IgD-negative memory B cell (primary cell): ENCODE results near the gene MIPEP. TPM values are rescaled to one million over a fixed set of nuclear protein-coding genes. Genes with fewer than 3 reads are reported as not detected.
A peak's percentile ranks its signal among the peaks of the same experiment; 100 is the strongest.

Source experiments
- H3K27ac Mint-ChIP-seq, 3 donors: one replicate each; pipeline ENCODE4 v1.8.0; 2020 to 2022; ENCODE audit warnings: mild to moderate bottlenecking in 3 of 3, mixed read lengths in 3 of 3, moderate library complexity in 1 of 3
- H3K27me3 Mint-ChIP-seq: one replicate; pipeline ENCODE4 v1.8.0; 2021; ENCODE audit warnings: mixed read lengths
- H3K36me3 Mint-ChIP-seq: one replicate; pipeline ENCODE4 v1.8.0; 2020; ENCODE audit warnings: mild to moderate bottlenecking, mixed read lengths
- H3K4me1 Mint-ChIP-seq, 3 donors: one replicate each; pipeline ENCODE4 v1.8.0; 2020 to 2022; ENCODE audit warnings: mixed read lengths in 3 of 3, mild to moderate bottlenecking in 1 of 3
- H3K4me3 Mint-ChIP-seq, 4 donors: one replicate each; pipeline ENCODE4 v1.8.0; 2020 to 2022; ENCODE audit warnings: mild to moderate bottlenecking in 4 of 4, mixed read lengths in 4 of 4, moderate library complexity in 3 of 4
- H3K9me3 Mint-ChIP-seq, 3 donors: one replicate each; pipeline ENCODE4 v1.8.0; 2020 to 2021; ENCODE audit warnings: mixed read lengths in 3 of 3, mild to moderate bottlenecking in 1 of 3
- polyA plus RNA-seq: library from polyadenylated mRNA; unstranded; fragments of 300-500 nt; fragmentation: Illumina TruSeq; gene quantifications from one replicate; pipeline ENCODE4 v1.2.3, GENCODE V29; 2021

Gene MIPEP
- polyA plus RNA-seq, 1 donor from 2014 or later = 11.7 TPM

GRCh38 chr13:23794267-23795161 is 94.7 kb downstream of the MIPEP start:
- peaks cover 4 to 11% (median 10%) of the 10 kb centered on the region in 3 donors for H3K4me1 Mint-ChIP-seq
- no peak overlapping the region for H3K27ac Mint-ChIP-seq
- no peak overlapping the region for H3K4me3 Mint-ChIP-seq
- H3K27me3 Mint-ChIP-seq = no peaks in the 10 kb centered on the region
- peaks cover 0 to 2% (median 0%) of the 10 kb centered on the region in 3 donors for H3K9me3 Mint-ChIP-seq
- H3K36me3 Mint-ChIP-seq = peaks cover 11% of the 10 kb centered on the region

GRCh38 chr13:23793711-23794110 is 95.5 kb downstream of the MIPEP start:
- peaks cover 4 to 11% (median 10%) of the 10 kb centered on the region in 3 donors for H3K4me1 Mint-ChIP-seq
- H3K4me3 Mint-ChIP-seq = no peak overlapping the region
- peaks cover 12% of the 10 kb centered on the region for H3K36me3 Mint-ChIP-seq
- H3K9me3 Mint-ChIP-seq = peaks cover 0 to 2% (median 0%) of the 10 kb centered on the region in 3 donors
- no peak overlapping the region for H3K27ac Mint-ChIP-seq
- no peaks in the 10 kb centered on the region for H3K27me3 Mint-ChIP-seq

- no peak overlapping the region for H3K27ac Mint-ChIP-seq
- H3K27me3 Mint-ChIP-seq = no peaks in the 10 kb centered on the region
- H3K4me1 Mint-ChIP-seq = peaks cover 4 to 11% (median 10%) of the 10 kb centered on the region in 3 donors
- no peaks in the 10 kb centered on the region for H3K9me3 Mint-ChIP-seq
- peaks cover 10% of the 10 kb centered on the region for H3K36me3 Mint-ChIP-seq
- no peak overlapping the region for H3K4me3 Mint-ChIP-seq
Observed at GRCh38 chr13:23792680-23793079, 96.5 kb downstream of the MIPEP start.

- peaks cover 7% of the 10 kb centered on the region for H3K36me3 Mint-ChIP-seq
- H3K27me3 Mint-ChIP-seq = no peaks in the 10 kb centered on the region
- peaks cover 3 to 11% (median 5%) of the 10 kb centered on the region in 3 donors for H3K4me1 Mint-ChIP-seq
- H3K4me3 Mint-ChIP-seq = no peak overlapping the region
- H3K9me3 Mint-ChIP-seq = no peaks in the 10 kb centered on the region
- H3K27ac Mint-ChIP-seq = no peak overlapping the region
Observed at GRCh38 chr13:23790577-23791170, 98.5 kb downstream of the MIPEP start.

GRCh38 chr13:23789576-23790346 is 99.4 kb downstream of the MIPEP start:
- H3K27ac Mint-ChIP-seq = no peak overlapping the region
- no peak overlapping the region for H3K4me3 Mint-ChIP-seq
- H3K4me1 Mint-ChIP-seq = peaks cover 3 to 11% (median 5%) of the 10 kb centered on the region in 3 donors
- H3K9me3 Mint-ChIP-seq = no peaks in the 10 kb centered on the region
- peaks cover 7% of the 10 kb centered on the region for H3K36me3 Mint-ChIP-seq
- H3K27me3 Mint-ChIP-seq = no peaks in the 10 kb centered on the region

- Mint-ChIP-seq H3K27ac (no peak overlapping the region), H3K36me3 (peaks cover 4% of the 10 kb centered on the region), H3K4me1 (peaks cover 0 to 4% (median 1%) of the 10 kb centered on the region in 3 donors), H3K4me3 (no peak overlapping the region), H3K9me3 (no peaks in the 10 kb centered on the region), H3K27me3 (no peaks in the 10 kb centered on the region)
Observed at GRCh38 chr13:23788459-23788858, 100.7 kb downstream of the MIPEP start.

- Mint-ChIP-seq H3K36me3 (peaks cover 2% of the 10 kb centered on the region), H3K4me1 (peaks cover 0 to 5% (median 1%) of the 10 kb centered on the region in 3 donors), H3K9me3 (no peaks in the 10 kb centered on the region), H3K27ac (peak overlapping the region in 1 of 3 donors; percentile 22), H3K4me3 (no peak overlapping the region), H3K27me3 (no peaks in the 10 kb centered on the region)
Observed at GRCh38 chr13:23787464-23787863, 101.7 kb downstream of the MIPEP start.

GRCh38 chr13:23786607-23787006 is 102.6 kb downstream of the MIPEP start:
- Mint-ChIP-seq H3K27me3 (no peaks in the 10 kb centered on the region), H3K4me1 (peaks cover 0 to 5% (median 1%) of the 10 kb centered on the region in 3 donors), H3K27ac (no peak overlapping the region), H3K4me3 (no peak overlapping the region), H3K36me3 (peaks cover 4% of the 10 kb centered on the region), H3K9me3 (no peaks in the 10 kb centered on the region)

GRCh38 chr13:23778879-23779278 is 110.3 kb downstream of the MIPEP start:
- H3K9me3 Mint-ChIP-seq = peaks cover 0 to 4% (median 2%) of the 10 kb centered on the region in 3 donors
- H3K27ac Mint-ChIP-seq = peak overlapping the region in 1 of 3 donors; percentile 19
- peaks cover 4% of the 10 kb centered on the region for H3K36me3 Mint-ChIP-seq
- peaks cover 12 to 22% (median 17%) of the 10 kb centered on the region in 3 donors for H3K4me1 Mint-ChIP-seq
- peak overlapping the region in 1 of 4 donors; percentile 28 for H3K4me3 Mint-ChIP-seq
- H3K27me3 Mint-ChIP-seq = peaks cover 29% of the 10 kb centered on the region

- Mint-ChIP-seq H3K9me3 (peaks cover 0 to 4% (median 2%) of the 10 kb centered on the region in 3 donors), H3K4me1 (peaks cover 12 to 17% (median 17%) of the 10 kb centered on the region in 3 donors), H3K36me3 (peaks cover 4% of the 10 kb centered on the region), H3K27ac (no peak overlapping the region), H3K27me3 (peaks cover 30% of the 10 kb centered on the region), H3K4me3 (no peak overlapping the region)
Observed at GRCh38 chr13:23778002-23778652, 111.1 kb downstream of the MIPEP start.

GRCh38 chr13:23777575-23777870 is 111.7 kb downstream of the MIPEP start:
- H3K4me1 Mint-ChIP-seq = peaks cover 12 to 17% (median 17%) of the 10 kb centered on the region in 3 donors
- H3K9me3 Mint-ChIP-seq = peaks cover 0 to 4% (median 2%) of the 10 kb centered on the region in 3 donors
- H3K27ac Mint-ChIP-seq = no peak overlapping the region
- H3K36me3 Mint-ChIP-seq = peaks cover 4% of the 10 kb centered on the region
- H3K27me3 Mint-ChIP-seq = peaks cover 32% of the 10 kb centered on the region
- peak overlapping the region in 1 of 4 donors; percentile 59 for H3K4me3 Mint-ChIP-seq

- Mint-ChIP-seq H3K4me3 (peak overlapping the region in 2 of 4 donors; percentile 13 to 59), H3K36me3 (peaks cover 2% of the 10 kb centered on the region), H3K27ac (no peak overlapping the region), H3K9me3 (peaks cover 0 to 4% (median 2%) of the 10 kb centered on the region in 3 donors), H3K27me3 (peaks cover 32% of the 10 kb centered on the region), H3K4me1 (peaks cover 12 to 17% (median 17%) of the 10 kb centered on the region in 3 donors)
Observed at GRCh38 chr13:23776698-23777574, 112.3 kb downstream of the MIPEP start.

- Mint-ChIP-seq H3K36me3 (peaks cover 3% of the 10 kb centered on the region), H3K27me3 (peaks cover 20% of the 10 kb centered on the region), H3K4me1 (peaks cover 11 to 22% (median 19%) of the 10 kb centered on the region in 3 donors), H3K27ac (peak overlapping the region in 1 of 3 donors; percentile 10), H3K4me3 (no peak overlapping the region), H3K9me3 (no peaks in the 10 kb centered on the region)
Observed at GRCh38 chr13:23772717-23773116, 116.5 kb downstream of the MIPEP start.

- Mint-ChIP-seq H3K27me3 (peaks cover 16% of the 10 kb centered on the region), H3K9me3 (no peaks in the 10 kb centered on the region), H3K4me1 (peaks cover 6 to 16% (median 13%) of the 10 kb centered on the region in 3 donors), H3K4me3 (no peak overlapping the region), H3K27ac (no peak overlapping the region), H3K36me3 (peaks cover 3% of the 10 kb centered on the region)
Observed at GRCh38 chr13:23771956-23772355, 117.2 kb downstream of the MIPEP start.
